GM21619 (cell line): ENCODE measurements around the gene ZIC2.

Source experiments
- ATAC-seq: cut with Tn5 transposase; IDR thresholded peaks from one replicate; pipeline ENCODE4 v1.9.1; 2021; ENCODE audit not compliant: unreplicated experiment

The ZIC2 gene

GRCh38 chr13:99973808-99974185 lies 7.8 kb upstream of the ZIC2 start:
- ATAC-seq, result no peak

- ATAC-seq, result no peak
Observed at GRCh38 chr13:99974296-99974938, 7.2 kb upstream of the ZIC2 start.

DNA sequence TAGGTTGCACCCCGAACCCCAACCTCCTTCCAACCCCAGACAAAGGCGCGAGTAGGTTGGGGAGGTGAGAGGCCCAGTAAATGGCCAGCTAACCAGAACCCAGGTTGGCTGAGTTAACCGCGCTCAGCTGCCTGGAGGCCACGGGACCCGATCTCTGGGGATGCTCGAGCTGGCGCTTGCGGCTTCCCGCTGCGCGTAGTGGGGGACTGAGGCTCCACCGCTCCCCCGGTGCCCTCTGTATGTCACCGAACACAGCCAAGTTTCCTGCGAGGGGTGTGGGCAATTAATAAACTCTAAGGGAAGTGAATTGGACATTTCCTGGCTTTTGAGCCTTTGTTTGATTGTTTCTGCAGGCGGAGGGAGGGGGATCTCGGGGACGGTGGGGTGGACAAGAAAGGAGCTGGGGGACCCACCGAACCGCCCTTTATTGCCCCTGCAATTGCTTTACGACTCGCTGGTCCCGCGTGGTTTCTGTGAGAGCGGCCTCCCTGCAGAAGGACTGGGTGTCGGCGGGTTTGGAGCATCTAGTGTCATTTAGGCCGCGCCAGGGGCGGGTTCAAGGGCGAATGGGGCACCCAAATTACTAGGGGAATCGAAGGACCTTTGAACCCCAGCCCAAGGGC lies 6.5 kb upstream of the ZIC2 start:
- no peak for ATAC-seq

GRCh38 chr13:99975626-99976025 lies 6.0 kb upstream of the ZIC2 start:
- no peak for ATAC-seq

DNA sequence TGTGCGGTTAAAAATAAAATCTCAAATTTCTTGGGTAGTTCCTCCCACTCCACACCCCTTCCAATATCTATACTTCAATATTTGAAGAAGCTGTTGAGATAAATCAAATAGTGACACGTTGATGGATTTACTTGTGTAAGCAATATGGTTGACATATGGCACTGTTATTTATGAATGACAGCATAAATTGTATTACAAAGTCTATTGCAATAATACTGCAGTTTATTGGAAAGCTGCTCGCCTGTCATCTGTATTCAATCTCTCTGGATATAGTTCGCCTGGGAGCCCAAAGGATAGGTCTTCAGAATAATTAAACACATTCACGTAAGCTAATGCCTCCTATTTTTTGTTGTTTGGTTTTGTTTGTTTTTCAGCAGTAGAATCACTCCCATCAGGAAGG lies 5.0 kb upstream of the ZIC2 start:
- no peak for ATAC-seq

DNA sequence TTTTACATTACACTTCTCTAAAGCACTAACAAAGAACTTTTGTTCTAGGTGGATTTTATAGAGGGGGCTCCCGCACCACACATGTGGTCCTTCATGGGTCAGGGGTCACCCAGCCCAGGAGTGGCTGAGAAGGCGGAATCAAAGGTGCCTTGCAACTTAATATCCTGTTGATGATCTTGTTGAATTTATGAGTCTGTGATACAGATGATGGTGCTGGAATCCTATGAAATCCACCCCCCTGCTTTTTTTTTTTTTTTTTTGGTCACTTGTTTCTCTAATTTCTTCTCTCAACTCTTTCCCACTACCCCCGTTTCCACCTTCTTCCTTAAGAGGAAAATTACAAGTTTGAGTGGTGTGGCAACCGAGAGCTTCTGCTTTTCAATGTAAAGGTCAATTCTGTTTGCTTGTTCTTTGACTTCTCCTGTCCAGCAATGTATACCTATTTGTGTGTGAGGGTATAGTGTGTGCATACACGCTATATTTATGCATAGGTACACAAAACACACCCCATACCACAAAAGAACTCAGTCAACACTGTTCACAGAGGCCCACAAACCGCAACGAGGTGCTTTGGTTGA lies 4.2 kb upstream of the ZIC2 start:
- ATAC-seq, result no peak

- no peak for ATAC-seq
Observed at GRCh38 chr13:99977912-99978798, 3.4 kb upstream of the ZIC2 start.

DNA sequence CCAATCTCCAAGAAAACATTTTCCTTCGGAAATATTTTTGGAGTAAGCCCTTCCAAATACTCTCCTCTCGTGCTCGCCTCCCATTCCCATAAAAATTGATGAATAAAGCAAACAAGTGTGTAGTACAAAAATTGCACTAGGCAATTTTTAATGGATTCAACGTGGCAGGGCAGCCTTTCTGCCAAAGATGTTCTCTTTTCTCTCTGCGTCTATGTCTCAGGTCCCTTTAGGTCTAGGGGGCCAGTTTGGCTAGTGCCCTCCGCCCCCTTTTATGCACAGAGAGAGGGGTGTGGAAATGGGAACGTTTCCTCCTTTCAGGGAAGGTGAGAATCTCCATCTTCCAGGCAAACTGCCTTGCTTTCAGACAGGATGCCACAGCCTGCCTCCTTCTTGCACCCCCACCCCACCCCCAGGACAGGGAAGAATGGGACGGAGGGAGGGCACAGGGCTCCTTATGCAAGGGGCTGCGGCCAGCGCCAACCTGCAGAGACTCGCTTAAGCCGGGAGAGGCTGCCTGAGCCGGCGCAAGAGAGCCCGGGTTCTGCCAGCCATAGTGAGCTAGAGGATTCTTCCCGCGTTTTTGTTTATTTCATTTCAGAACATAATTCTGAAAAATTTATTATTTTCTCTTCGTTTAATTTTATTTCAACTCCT lies 2.7 kb upstream of the ZIC2 start:
- ATAC-seq, result no peak

- ATAC-seq, result no peak
Observed at GRCh38 chr13:99979453-99980200, 2.0 kb upstream of the ZIC2 start.

DNA sequence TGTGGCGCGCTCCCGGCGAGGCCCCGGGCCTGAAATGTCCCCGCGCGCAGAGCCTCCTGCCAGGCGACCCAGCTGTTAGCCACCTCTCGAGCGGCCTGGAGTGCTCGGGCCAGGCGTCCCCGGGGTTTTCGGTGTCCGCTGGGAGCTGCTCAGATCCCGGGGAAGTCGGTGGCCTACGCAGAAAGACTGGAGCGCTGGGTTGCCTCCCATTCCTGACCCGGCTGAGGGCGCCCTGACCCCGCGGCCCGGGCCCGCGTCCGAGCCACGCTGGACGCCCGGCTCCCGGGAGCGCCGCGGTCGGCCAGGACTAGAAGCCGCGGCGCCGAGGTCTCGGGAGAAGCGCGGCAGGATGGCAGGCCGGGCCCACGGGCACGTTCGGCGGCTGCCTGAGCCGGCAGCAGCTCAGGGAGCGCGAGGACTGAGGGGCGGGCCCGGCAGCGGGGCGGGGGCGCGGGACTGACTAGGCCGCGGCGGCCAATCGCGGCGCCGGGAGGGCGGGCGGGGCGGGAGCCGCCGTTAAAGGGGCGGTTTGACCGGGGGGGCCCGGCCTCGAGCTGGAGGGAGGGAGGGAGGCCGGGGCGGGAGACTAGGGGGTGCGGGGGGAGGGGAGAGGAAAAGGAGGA lies 1.3 kb upstream of the ZIC2 start:
- ATAC-seq, result peak; percentile 58

- no peak for ATAC-seq
Observed at GRCh38 chr13:99980824-99981734, 505 bp upstream of the ZIC2 start.

- ATAC-seq, result no peak
Observed at GRCh38 chr13:99982036-99982730, 599 bp downstream of the ZIC2 start.

DNA sequence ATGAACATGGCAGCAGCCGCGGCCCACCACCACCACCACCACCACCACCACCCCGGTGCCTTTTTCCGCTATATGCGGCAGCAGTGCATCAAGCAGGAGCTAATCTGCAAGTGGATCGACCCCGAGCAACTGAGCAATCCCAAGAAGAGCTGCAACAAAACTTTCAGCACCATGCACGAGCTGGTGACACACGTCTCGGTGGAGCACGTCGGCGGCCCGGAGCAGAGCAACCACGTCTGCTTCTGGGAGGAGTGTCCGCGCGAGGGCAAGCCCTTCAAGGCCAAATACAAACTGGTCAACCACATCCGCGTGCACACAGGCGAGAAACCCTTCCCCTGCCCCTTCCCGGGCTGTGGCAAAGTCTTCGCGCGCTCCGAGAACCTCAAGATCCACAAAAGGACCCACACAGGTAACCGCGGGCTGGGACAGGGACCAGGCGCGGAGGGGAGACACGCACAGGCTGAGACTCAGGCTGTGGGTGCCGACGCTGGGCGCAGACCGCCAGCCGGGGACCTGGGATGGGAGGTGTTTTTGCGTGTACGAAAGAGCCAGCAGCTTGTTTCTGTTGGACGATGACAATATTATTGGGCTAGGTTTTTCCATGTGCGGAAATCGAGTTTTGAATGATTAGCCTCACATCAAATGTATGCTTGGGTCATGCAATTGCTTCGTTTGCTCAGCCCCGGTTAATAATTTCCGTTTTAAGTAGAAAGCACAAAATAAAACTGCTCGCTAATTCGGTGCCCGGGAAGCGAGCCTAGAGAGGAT lies 1.3 kb downstream of the ZIC2 start:
- ATAC-seq, result no peak

GRCh38 chr13:99983499-99984401 lies 2.2 kb downstream of the ZIC2 start:
- ATAC-seq, result no peak

- no peak for ATAC-seq
Observed at GRCh38 chr13:99984461-99985240, 3.1 kb downstream of the ZIC2 start.
